Endodermal cell (in vitro differentiated cells): ENCODE measurements around the gene UBIAD1. TPM values are rescaled to one million over a fixed set of nuclear protein-coding genes. Genes with fewer than 3 reads are reported as not detected.

Experiments used
- DNase-seq: peaks from one replicate; pipeline ENCODE4 v3.0.0-alpha.2; 2017
- H3K27ac ChIP-seq: 2 replicates; pipeline ENCODE4 v1.5.1; 2013; ENCODE audit warnings: mild to moderate bottlenecking, low read depth, low read length, moderate library complexity
- H3K27me3 ChIP-seq: 2 replicates; pipeline ENCODE4 v1.6.1; 2013; ENCODE audit warnings: mild to moderate bottlenecking, low read length, moderate library complexity; ENCODE audit not compliant: insufficient read depth, control insufficient read depth, poor library complexity, severe bottlenecking
- H3K36me3 ChIP-seq: 2 replicates; pipeline ENCODE4 v1.7.0; 2013; ENCODE audit warnings: mild to moderate bottlenecking, low read length, moderate library complexity; ENCODE audit not compliant: control insufficient read depth, insufficient read depth
- H3K4me1 ChIP-seq: one replicate; pipeline ENCODE4 v1.7.0; 2013; ENCODE audit warnings: low read length; ENCODE audit not compliant: control insufficient read depth, insufficient read depth
- H3K4me3 ChIP-seq: 2 replicates; pipeline ENCODE4 v1.5.1; 2013; ENCODE audit warnings: mild to moderate bottlenecking, low read length, moderate library complexity
- H3K9ac ChIP-seq: 2 replicates; pipeline ENCODE4 v1.6.1; 2013; ENCODE audit warnings: mild to moderate bottlenecking, low read length, moderate library complexity; ENCODE audit not compliant: poor library complexity, severe bottlenecking; ENCODE audit errors: extremely low read depth
- H3K9me3 ChIP-seq: 2 replicates; pipeline ENCODE4 v1.6.1; 2013; ENCODE audit warnings: mild to moderate bottlenecking, low read length, moderate library complexity; ENCODE audit not compliant: control insufficient read depth
- H3K27ac Mint-ChIP-seq: 2 replicates; pipeline ENCODE4 v1.8.0; 2020; ENCODE audit warnings: mixed read lengths
- H3K27me3 Mint-ChIP-seq: 2 replicates; pipeline ENCODE4 v1.8.0; 2021; ENCODE audit warnings: mild to moderate bottlenecking, mixed read lengths; ENCODE audit not compliant: insufficient read depth
- H3K36me3 Mint-ChIP-seq: 2 replicates; pipeline ENCODE4 v1.8.0; 2020; ENCODE audit warnings: low read depth, mixed read lengths
- H3K4me1 Mint-ChIP-seq: 2 replicates; pipeline ENCODE4 v1.8.0; 2020; ENCODE audit warnings: mixed read lengths
- H3K4me3 Mint-ChIP-seq: 2 replicates; pipeline ENCODE4 v1.8.0; 2020; ENCODE audit warnings: mild to moderate bottlenecking, moderate library complexity, mixed read lengths
- H3K9me3 Mint-ChIP-seq: 2 replicates; pipeline ENCODE4 v1.8.0; 2020; ENCODE audit warnings: mild to moderate bottlenecking, mixed read lengths
- CTCF ChIP-seq: fragments of 200-600 bp; sonication (generic); conservative IDR thresholded peaks from 2 replicates; pipeline ENCODE4 v1.5.0; 2021; ENCODE audit warnings: antibody characterized with exemption, mild to moderate bottlenecking
- WGBS, 2 experiments: methylation state at CpG; one replicate each; pipeline versions ENCODE4 v1.1.5 to v1.1.7; 2013; ENCODE audit warnings: missing lambda C conversion rate in 2 of 2, mixed read lengths in 1 of 2; ENCODE audit not compliant: insufficient coverage in 1 of 2, insufficient read length in 1 of 2; 5-methylcytosine and 5-hydroxymethylcytosine counted together
- total RNA-seq, 2 donors: library from RNA; stranded (reverse); fragmentation: NEBNext Ultra II Directional in 1 of 2; extraction: Animal tissue kit (Norgen Biotek cat#: 25700) in 1 of 2; gene quantifications; 2 replicates in 1 of 2; 3 replicates in 1 of 2; pipeline ENCODE4 v1.2.1, GENCODE V29; 2021

The UBIAD1 gene
- total RNA-seq, 2 donors from 2014 or later, result 12.9 to 15.9 TPM

GRCh38 chr1:11334821-11335220 is 61.8 kb downstream of the UBIAD1 start:
- no peaks in the 10 kb centered on the region for H3K9me3 Mint-ChIP-seq
- no peaks in the 10 kb centered on the region for H3K9me3 ChIP-seq
- no peak overlapping the region for H3K4me3 ChIP-seq
- peaks cover 9% of the 10 kb centered on the region for H3K4me1 ChIP-seq
- no peak overlapping the region for H3K4me3 Mint-ChIP-seq
- TF ChIP-seq CTCF, result no peak
- no peak overlapping the region for H3K9ac ChIP-seq
- peaks cover 25% of the 10 kb centered on the region for H3K4me1 Mint-ChIP-seq
- H3K36me3 ChIP-seq, result no peaks in the 10 kb centered on the region
- DNase-seq, result no peak
- no peaks in the 10 kb centered on the region for H3K27me3 Mint-ChIP-seq
- peak overlapping the region; percentile 38 for H3K27ac ChIP-seq
- no peak overlapping the region for H3K27ac Mint-ChIP-seq
- H3K36me3 Mint-ChIP-seq, result no peaks in the 10 kb centered on the region
- H3K27me3 ChIP-seq, result no peaks in the 10 kb centered on the region
- WGBS, 2 experiments, result 67 to 88% methylated on average over 1 to 7 of the region's 7 CpGs

GRCh38 chr1:11335417-11336056 is 62.5 kb downstream of the UBIAD1 start:
- no peak overlapping the region for H3K4me3 Mint-ChIP-seq
- H3K9me3 ChIP-seq, result no peaks in the 10 kb centered on the region
- no peak for TF ChIP-seq CTCF
- no peaks in the 10 kb centered on the region for H3K36me3 ChIP-seq
- H3K4me1 Mint-ChIP-seq, result peaks cover 30% of the 10 kb centered on the region
- H3K36me3 Mint-ChIP-seq, result no peaks in the 10 kb centered on the region
- 80 to 87% methylated on average over 2 to 6 of the region's 7 CpGs for WGBS, 2 experiments
- no peak overlapping the region for H3K4me3 ChIP-seq
- H3K9ac ChIP-seq, result no peak overlapping the region
- no peaks in the 10 kb centered on the region for H3K27me3 ChIP-seq
- peak overlapping the region; percentile 39 for H3K27ac Mint-ChIP-seq
- H3K27me3 Mint-ChIP-seq, result no peaks in the 10 kb centered on the region
- no peak for DNase-seq
- H3K27ac ChIP-seq, result peak overlapping the region; percentile 24
- H3K4me1 ChIP-seq, result peaks cover 9% of the 10 kb centered on the region
- H3K9me3 Mint-ChIP-seq, result no peaks in the 10 kb centered on the region

- TF ChIP-seq CTCF, result peak; percentile 99
- Mint-ChIP-seq H3K4me1 (peaks cover 24% of the 10 kb centered on the region), H3K9me3 (no peaks in the 10 kb centered on the region), H3K36me3 (no peaks in the 10 kb centered on the region), H3K27ac (no peak overlapping the region), H3K27me3 (peaks cover 2% of the 10 kb centered on the region), H3K4me3 (no peak overlapping the region)
- Histone ChIP-seq H3K4me1 (no peaks in the 10 kb centered on the region), H3K9me3 (no peaks in the 10 kb centered on the region), H3K27me3 (no peaks in the 10 kb centered on the region), H3K36me3 (no peaks in the 10 kb centered on the region), H3K9ac (no peak overlapping the region), H3K27ac (peak overlapping the region; percentile 0), H3K4me3 (no peak overlapping the region)
- WGBS, 2 experiments, result 45% methylated on average over 10 of the region's 12 CpGs; no CpG with 5 or more reads in 1 of the 2 experiments
- DNase-seq, result peak; percentile 92
Measured at GRCh38 chr1:11337580-11338073, 64.6 kb downstream of the UBIAD1 start.

Other genes with a start within 250 kb of the UBIAD1 start
- gene MASP2, start 226.0 kb upstream of the UBIAD1 start, total RNA-seq, result under 1 TPM in 1 of 2 donors, not detected in 1; 0.51 TPM
- 100 to 1,000 TPM; 106 to 107 TPM for gene SRM, start 213.2 kb upstream of the UBIAD1 start, total RNA-seq
- 10 to 100 TPM; 81.4 to 89.7 TPM for gene EXOSC10, start 173.3 kb upstream of the UBIAD1 start, total RNA-seq
- not detected for gene ANGPTL7, start 83.8 kb upstream of the UBIAD1 start, total RNA-seq
- 10 to 100 TPM; 69.0 to 78.3 TPM for gene MTOR, start 10.6 kb upstream of the UBIAD1 start, total RNA-seq
- gene DISP3, start 206.0 kb downstream of the UBIAD1 start, total RNA-seq, result 10 to 100 TPM in 1 of 2 donors, 1 to 10 TPM in 1; 9.6 to 11.6 TPM